Immature natural killer cell (primary cell): ENCODE results near the gene GIGYF1. TPM values are rescaled to one million over a fixed set of nuclear protein-coding genes. Genes with fewer than 3 reads are reported as not detected.

ENCODE experiments used
- DNase-seq, 3 donors: peaks; one replicate each; pipeline ENCODE4 v3.0.0; 2022; ENCODE audit warnings: mixed read lengths in 1 of 3
- H3K27ac Mint-ChIP-seq, 6 donors: one replicate each; pipeline ENCODE4 v1.8.0; 2020; ENCODE audit warnings: mixed read lengths in 6 of 6, mild to moderate bottlenecking in 5 of 6, inconsistent platforms in 4 of 6, moderate library complexity in 3 of 6
- H3K27me3 Mint-ChIP-seq, 3 donors: one replicate each; pipeline ENCODE4 v1.8.0; 2020 to 2021; ENCODE audit warnings: low read depth in 3 of 3, mild to moderate bottlenecking in 3 of 3, mixed read lengths in 3 of 3, moderate library complexity in 3 of 3, inconsistent platforms in 1 of 3
- H3K36me3 Mint-ChIP-seq, 3 donors: one replicate each; pipeline ENCODE4 v1.8.0; 2020; ENCODE audit warnings: mixed read lengths in 3 of 3, inconsistent platforms in 2 of 3, mild to moderate bottlenecking in 2 of 3
- H3K4me1 Mint-ChIP-seq, 2 donors: one replicate each; pipeline ENCODE4 v1.8.0; 2020; ENCODE audit warnings: inconsistent platforms in 2 of 2, mild to moderate bottlenecking in 2 of 2, mixed read lengths in 2 of 2, moderate library complexity in 1 of 2
- H3K4me3 Mint-ChIP-seq, 5 donors: one replicate each; pipeline ENCODE4 v1.8.0; 2020; ENCODE audit warnings: mild to moderate bottlenecking in 5 of 5, mixed read lengths in 5 of 5, inconsistent platforms in 3 of 5, moderate library complexity in 3 of 5
- H3K9me3 Mint-ChIP-seq, 6 donors: one replicate each; pipeline ENCODE4 v1.8.0; 2020; ENCODE audit warnings: mild to moderate bottlenecking in 6 of 6, mixed read lengths in 6 of 6, inconsistent platforms in 4 of 6, moderate library complexity in 3 of 6
- polyA plus RNA-seq, 3 donors: library from polyadenylated mRNA; unstranded; fragments of 300-500 nt; fragmentation: Illumina TruSeq; gene quantifications; one replicate each; pipeline ENCODE4 v1.2.3, GENCODE V29; 2021

Gene GIGYF1
- polyA plus RNA-seq, 3 donors from 2014 or later: 0.03 to 2.0 (median 0.47) TPM

DNA sequence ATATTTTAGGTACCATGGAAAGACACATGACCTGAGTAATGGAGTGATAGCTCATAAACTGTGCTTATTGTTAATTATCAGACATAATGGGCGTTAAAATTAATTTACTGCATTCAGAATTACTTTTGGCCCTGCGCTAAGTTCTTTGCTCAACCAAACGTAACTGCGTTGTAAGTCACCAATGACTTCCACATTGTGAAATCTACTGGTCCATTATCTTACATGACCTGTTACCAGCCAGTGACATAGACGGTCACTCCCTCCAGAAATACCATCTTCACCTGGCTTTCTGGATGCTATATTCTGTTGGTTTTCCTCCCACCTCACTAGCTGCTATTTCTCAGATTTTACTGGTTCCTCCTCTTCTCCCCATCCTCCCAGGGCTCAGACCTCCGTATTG, 5.0 kb upstream of the GIGYF1 start:
- Mint-ChIP-seq H3K4me3 (no peak overlapping the region), H3K9me3 (no peaks in the 10 kb centered on the region), H3K36me3 (no peaks in the 10 kb centered on the region), H3K27ac (no peak overlapping the region), H3K27me3 (peaks cover 5 to 16% (median 13%) of the 10 kb centered on the region in 3 donors), H3K4me1 (peaks cover 4 to 5% of the 10 kb centered on the region in 2 donors)
- no peak for DNase-seq

DNA sequence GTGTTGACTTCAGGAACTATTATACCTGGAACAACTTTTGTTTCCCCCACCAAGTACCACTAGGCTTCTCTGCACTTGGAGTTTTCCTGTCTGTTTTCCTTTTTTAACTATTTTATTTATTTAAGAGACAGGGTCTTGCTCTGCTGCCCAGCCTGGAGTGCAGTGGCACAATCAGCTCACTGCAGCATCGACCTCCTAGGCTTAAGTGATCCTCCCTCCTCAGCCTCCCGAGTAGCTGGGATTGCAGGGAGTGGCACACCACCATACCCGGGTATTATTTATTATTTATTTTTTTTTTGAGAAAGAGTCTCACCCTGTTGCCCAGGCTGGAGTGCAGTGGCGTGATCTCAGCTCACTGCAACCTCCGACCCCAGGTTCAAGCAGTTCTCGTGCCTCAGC, 2.1 kb upstream of the GIGYF1 start:
- H3K27me3 Mint-ChIP-seq: peaks cover 9 to 26% (median 19%) of the 10 kb centered on the region in 3 donors
- H3K4me3 Mint-ChIP-seq: peak overlapping the region in 4 of 5 donors; percentile 54 to 88 (median 75)
- DNase-seq: no peak
- peaks cover 25 to 28% of the 10 kb centered on the region in 2 donors for H3K4me1 Mint-ChIP-seq
- no peaks in the 10 kb centered on the region for H3K9me3 Mint-ChIP-seq
- peak overlapping the region in 4 of 6 donors; percentile 21 to 82 (median 60) for H3K27ac Mint-ChIP-seq
- H3K36me3 Mint-ChIP-seq: no peaks in the 10 kb centered on the region

DNA sequence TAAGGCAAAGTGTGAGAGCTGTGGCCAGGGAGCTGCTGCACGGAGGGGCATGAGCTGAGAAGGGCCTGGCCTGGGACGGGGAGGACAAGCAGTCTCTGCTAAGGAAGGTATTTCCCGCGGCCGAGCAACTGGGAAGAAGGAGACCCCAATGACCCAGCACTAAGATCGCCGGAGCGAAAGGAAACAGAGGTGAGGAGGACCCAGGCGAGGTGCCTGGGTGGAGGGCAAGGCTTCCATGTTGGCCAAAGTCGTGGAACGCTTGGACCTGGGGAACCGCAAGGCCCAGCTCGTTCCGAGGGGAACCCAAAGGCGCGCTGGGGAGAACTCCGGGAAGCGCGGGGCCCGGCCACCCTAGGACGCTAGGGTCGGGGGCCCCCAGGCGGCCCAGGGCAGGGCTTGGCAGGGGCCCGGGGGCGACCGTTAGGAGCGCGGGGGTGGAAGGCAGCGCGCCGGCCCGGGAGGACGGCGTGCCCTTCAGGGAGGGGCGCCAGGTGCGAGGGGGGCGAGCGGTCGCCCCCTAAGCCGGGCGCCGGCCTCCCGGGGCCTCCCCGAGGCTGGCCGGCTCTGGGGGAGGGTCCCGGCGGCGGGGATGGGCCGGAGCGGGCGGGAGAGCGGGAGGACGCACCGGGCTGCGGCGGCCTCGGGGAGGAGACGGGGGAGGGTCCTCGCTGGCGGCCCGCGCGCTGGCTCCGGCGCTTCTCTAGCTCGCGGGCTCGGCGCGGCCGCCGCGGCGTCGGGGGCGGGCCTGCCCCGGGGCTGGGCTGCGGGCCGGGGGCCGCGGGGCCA, 545 bp downstream of the GIGYF1 start:
- H3K27me3 Mint-ChIP-seq: peaks cover 10 to 20% (median 17%) of the 10 kb centered on the region in 3 donors
- no peaks in the 10 kb centered on the region for H3K9me3 Mint-ChIP-seq
- peaks cover 34 to 47% of the 10 kb centered on the region in 2 donors for H3K4me1 Mint-ChIP-seq
- H3K4me3 Mint-ChIP-seq: peak overlapping the region; percentile 90 to 96 (median 94)
- no peaks in the 10 kb centered on the region for H3K36me3 Mint-ChIP-seq
- no peak for DNase-seq
- H3K27ac Mint-ChIP-seq: peak overlapping the region; percentile 85 to 97 (median 92)

DNA sequence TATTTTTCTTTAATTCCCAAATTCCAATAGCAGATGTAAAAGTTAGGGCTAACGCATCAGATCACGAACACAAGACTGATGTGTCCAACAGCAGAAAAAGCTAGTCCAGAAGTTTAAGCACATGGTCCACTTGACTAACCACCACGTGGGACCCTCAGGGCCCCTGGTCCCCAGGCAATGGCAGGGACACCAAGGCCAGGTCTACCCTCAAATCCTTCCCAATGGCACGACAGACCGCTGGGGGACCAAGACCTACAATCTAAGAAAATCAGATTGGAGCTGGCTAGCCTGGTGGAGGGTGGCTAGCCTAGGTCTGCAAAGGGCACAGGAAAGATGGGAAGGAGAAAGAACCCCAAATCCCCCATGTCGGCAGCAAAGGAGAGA, 1.5 kb downstream of the GIGYF1 start:
- DNase-seq: no peak
- Mint-ChIP-seq H3K36me3 (no peaks in the 10 kb centered on the region), H3K27me3 (peaks cover 9 to 20% (median 17%) of the 10 kb centered on the region in 3 donors), H3K9me3 (no peaks in the 10 kb centered on the region), H3K4me1 (peaks cover 34 to 47% of the 10 kb centered on the region in 2 donors), H3K4me3 (peak overlapping the region; percentile 90 to 96 (median 94)), H3K27ac (peak overlapping the region; percentile 85 to 97 (median 92))

DNA sequence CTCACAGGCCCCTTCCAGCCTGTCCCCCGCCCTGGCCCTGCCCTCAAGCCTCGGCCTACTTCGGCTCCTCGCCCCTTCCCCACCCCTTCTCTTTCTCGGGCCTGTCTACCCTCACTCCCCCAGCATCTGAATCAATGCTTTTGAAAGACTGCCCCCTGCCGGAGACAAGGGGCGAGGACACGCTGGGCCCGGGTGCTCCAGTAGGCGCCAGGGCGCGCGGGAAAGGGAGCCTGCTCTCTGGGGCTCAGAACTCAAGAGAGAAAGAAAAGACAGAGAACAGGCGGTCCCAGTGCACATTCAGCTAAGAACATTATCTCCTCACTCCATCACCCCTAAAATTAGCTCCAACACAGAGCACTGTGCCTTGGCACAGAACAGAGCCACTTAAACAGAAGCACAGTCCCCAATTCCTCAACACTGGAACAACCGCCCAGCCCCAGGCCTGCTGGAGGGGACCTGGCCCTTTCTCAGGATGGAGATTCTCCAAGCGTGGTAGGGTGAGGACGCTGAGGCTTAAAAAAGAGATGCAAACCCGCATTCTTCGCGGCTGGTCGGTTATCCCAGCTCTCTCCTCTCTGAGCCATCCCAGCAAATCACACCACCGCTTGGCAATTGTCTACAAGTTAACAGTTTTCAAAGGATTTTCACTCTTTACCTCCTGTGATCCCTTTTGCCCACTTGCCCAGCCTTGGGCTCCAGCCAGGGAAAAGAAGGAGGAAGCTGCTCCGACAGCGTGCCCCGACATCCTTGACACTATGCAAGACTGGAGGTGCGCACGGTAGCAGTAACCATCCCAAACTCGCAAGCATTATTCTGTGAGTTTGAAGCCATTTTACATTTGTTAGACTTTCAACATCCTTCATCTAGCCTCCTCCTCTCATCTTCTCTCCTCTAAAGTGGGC, 2.1 kb downstream of the GIGYF1 start:
- H3K36me3 Mint-ChIP-seq: no peaks in the 10 kb centered on the region
- H3K4me1 Mint-ChIP-seq: peaks cover 34 to 47% of the 10 kb centered on the region in 2 donors
- peaks cover 10 to 20% (median 17%) of the 10 kb centered on the region in 3 donors for H3K27me3 Mint-ChIP-seq
- peak overlapping the region in 5 of 6 donors; percentile 85 to 93 (median 91) for H3K27ac Mint-ChIP-seq
- H3K9me3 Mint-ChIP-seq: no peaks in the 10 kb centered on the region
- H3K4me3 Mint-ChIP-seq: peak overlapping the region; percentile 90 to 96 (median 94)
- peak; percentile 71 to 75 (median 72) for DNase-seq

DNA sequence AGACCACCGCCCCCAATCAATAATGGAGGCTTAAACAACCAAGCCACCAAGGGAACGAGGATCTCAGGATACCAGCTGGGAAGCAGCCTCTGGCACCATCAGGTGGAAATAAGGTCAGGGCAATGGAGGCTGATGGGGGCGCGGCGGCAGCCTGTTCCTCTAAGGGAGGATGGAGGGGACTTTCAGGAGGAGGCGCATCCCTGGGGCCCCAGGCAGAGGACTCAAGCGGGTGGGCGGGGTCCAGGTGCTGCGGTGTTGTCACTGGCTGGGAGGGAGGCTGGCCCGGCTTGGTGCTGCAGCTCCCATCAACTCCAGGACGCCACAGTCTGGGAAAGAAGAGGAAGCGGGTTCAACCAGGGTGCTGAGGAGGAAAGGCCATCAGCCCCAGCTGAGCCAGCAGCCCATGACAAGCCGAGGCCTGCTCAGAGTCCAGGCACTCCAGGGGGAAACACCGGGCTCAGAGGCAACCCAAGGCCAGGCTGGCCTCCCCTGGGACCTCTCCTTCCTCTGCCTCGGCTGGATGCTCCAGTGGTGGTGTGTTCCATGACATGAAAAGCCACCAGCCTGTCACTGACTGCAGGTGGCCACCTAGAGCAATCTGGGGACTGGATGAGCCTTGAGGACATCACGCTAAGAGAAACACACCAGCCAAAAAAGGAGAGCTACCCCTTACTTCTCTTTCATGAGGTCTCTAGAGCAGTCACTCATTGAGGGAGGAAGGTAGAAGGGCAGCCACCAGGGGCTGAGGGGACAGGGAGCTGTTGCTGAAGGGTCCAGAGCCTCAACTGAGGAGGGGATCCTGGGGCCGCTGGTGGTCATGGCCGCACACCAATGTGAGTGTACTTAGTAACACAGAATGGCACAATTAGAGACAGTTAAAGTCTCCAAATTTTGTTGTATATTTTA, 4.6 kb downstream of the GIGYF1 start:
- Mint-ChIP-seq H3K4me3 (no peak overlapping the region), H3K27me3 (peaks cover 7 to 9% (median 8%) of the 10 kb centered on the region in 3 donors), H3K36me3 (peaks cover 0 to 5% (median 0%) of the 10 kb centered on the region in 3 donors), H3K9me3 (no peaks in the 10 kb centered on the region), H3K4me1 (peaks cover 29 to 42% of the 10 kb centered on the region in 2 donors), H3K27ac (no peak overlapping the region)
- no peak for DNase-seq

DNA sequence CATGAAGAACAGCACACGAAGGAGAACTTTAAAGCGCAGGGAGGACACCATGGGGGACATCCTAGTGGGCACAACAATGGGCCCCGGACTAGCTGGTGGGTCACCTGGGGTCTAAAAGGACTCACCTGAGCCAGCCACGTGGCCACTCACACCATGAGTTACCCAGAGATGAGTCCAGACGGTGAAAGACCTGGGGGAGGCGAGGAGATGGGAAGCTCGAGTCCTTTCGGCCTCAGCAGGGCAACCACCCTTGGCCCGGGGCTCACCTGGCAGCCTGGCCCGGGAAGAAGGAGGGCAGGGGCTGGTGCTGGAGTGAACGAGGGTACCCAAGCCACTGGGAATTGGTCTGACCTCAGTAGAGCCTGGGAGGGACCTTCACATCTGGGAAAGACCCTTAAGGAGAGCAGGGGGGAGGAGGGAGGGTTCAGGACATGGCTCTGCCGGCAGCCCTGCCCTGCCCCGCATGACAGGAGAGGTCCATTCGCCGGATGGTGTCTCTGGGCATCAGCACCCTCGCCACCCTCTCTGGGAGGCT, 5.7 kb downstream of the GIGYF1 start:
- Mint-ChIP-seq H3K9me3 (no peaks in the 10 kb centered on the region), H3K36me3 (peaks cover 0 to 5% (median 0%) of the 10 kb centered on the region in 3 donors), H3K4me1 (peaks cover 29 to 42% of the 10 kb centered on the region in 2 donors), H3K27ac (no peak overlapping the region), H3K27me3 (peaks cover 6 to 9% (median 8%) of the 10 kb centered on the region in 3 donors), H3K4me3 (no peak overlapping the region)
- no peak for DNase-seq

DNA sequence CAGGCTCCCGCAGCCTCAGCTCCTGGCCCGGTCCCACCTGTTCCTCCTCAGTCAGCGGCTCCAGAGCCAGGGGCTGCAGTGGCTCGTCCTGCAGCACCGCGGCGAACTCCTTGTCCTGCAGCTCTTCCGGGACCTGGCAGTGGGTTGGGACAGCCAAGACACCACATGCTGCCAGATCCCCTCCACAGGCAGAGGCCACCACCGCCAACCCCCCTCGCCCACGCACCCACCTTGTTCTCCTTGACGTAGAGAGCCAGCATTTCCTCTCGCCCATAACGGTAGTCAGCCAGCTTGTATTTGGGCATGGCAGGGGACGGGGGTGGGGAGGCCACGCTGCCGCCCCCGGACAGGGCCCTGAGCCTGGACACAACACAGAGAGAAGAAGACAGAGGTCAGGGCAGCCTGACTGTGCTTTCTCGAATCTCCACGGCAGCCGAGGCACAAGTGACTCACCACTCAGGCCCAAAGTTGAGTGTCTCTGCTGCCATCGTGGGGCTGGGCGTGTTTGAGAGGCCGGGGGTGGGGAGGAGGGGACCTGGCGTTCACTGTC, 6.2 kb downstream of the GIGYF1 start:
- H3K4me3 Mint-ChIP-seq: no peak overlapping the region
- peaks cover under 1 to 6% (median 3%) of the 10 kb centered on the region in 3 donors for H3K27me3 Mint-ChIP-seq
- peaks cover 24 to 36% of the 10 kb centered on the region in 2 donors for H3K4me1 Mint-ChIP-seq
- no peak for DNase-seq
- no peak overlapping the region for H3K27ac Mint-ChIP-seq
- H3K36me3 Mint-ChIP-seq: peaks cover 0 to 5% (median 0%) of the 10 kb centered on the region in 3 donors
- H3K9me3 Mint-ChIP-seq: no peaks in the 10 kb centered on the region

DNA sequence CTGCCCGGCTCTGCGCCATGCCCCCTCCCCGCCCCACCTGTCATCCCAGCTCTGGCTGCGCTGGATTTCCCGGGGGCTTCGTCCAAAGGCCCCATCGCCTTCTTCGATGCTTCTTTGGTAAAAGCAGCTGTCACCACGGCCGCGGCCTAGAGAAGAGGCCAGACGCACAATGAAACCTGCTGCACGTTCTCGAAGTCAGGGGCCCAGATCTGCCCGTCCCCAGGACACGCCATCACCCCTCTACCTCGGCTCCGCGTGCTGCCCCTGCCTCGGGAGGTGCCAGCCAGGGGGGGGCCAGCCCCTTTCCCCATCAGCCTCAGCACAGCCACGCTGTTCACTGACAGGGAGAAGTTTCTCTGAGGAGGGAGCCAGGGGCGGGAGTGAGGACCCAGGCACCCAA, 6.8 kb downstream of the GIGYF1 start:
- H3K27me3 Mint-ChIP-seq: peaks cover 1 to 6% (median 2%) of the 10 kb centered on the region in 3 donors
- no peaks in the 10 kb centered on the region for H3K9me3 Mint-ChIP-seq
- no peak for DNase-seq
- no peak overlapping the region for H3K27ac Mint-ChIP-seq
- H3K4me3 Mint-ChIP-seq: no peak overlapping the region
- H3K36me3 Mint-ChIP-seq: peaks cover 0 to 5% (median 0%) of the 10 kb centered on the region in 3 donors
- H3K4me1 Mint-ChIP-seq: peaks cover 18 to 30% of the 10 kb centered on the region in 2 donors

DNA sequence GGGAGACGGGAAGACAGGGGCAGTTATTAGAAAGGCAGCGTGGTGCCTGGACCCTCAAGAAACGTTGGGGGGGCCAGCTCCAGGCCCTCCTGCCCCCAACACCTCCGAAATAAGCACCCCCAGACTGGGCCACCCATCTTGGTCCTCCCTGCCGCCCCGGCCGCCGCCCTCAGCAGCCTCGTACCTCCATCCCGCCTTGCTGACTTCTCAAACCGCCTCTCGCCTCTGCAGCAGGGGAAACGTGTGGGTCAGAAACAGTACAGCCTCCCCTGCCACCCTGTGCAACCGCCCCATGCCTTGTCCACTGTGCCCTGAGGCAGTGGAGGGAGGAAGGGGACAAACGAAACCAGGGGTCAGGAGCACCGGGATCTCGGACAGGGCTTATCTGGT, 7.2 kb downstream of the GIGYF1 start:
- Mint-ChIP-seq H3K27me3 (peaks cover 0 to 6% (median 1%) of the 10 kb centered on the region in 3 donors), H3K9me3 (no peaks in the 10 kb centered on the region), H3K27ac (no peak overlapping the region), H3K4me3 (no peak overlapping the region), H3K36me3 (peaks cover 0 to 5% (median 0%) of the 10 kb centered on the region in 3 donors), H3K4me1 (peaks cover 13 to 26% of the 10 kb centered on the region in 2 donors)
- DNase-seq: no peak

DNA sequence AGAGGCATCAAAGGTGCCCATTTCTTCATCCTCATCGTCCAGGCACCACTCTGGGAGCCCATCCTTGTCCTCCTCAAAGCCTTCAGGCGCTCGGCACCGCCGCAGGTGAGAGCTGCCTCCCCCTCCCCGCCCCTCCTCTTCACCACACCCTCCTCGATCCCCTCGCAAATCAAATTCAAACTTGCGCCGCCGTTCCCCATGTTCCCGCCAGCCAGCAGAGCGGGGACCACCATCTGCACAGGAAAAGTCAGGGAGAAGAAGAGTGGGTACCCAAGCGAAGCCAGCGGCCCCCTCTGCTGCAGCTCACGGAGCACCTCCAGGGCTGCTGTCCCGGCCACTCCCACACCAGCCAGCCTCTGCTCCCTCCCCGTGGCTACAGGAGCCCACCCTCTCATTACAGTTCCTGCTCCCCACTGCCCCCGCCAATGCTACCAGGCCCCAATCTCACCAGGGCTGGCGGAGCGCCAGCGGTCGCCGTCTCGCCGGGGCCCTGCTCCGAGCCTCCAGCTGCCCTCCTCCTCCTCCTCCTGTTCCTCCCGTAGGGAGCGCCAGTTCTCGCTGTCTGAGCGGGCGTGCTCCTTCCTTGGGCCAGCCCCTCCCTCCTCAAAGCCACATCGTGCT, 7.7 kb downstream of the GIGYF1 start:
- Mint-ChIP-seq H3K4me3 (no peak overlapping the region), H3K36me3 (peaks cover 0 to 5% (median 0%) of the 10 kb centered on the region in 3 donors), H3K27me3 (peaks cover 0 to 4% (median 1%) of the 10 kb centered on the region in 3 donors), H3K27ac (no peak overlapping the region), H3K4me1 (peaks cover 12 to 21% of the 10 kb centered on the region in 2 donors), H3K9me3 (no peaks in the 10 kb centered on the region)
- DNase-seq: no peak

DNA sequence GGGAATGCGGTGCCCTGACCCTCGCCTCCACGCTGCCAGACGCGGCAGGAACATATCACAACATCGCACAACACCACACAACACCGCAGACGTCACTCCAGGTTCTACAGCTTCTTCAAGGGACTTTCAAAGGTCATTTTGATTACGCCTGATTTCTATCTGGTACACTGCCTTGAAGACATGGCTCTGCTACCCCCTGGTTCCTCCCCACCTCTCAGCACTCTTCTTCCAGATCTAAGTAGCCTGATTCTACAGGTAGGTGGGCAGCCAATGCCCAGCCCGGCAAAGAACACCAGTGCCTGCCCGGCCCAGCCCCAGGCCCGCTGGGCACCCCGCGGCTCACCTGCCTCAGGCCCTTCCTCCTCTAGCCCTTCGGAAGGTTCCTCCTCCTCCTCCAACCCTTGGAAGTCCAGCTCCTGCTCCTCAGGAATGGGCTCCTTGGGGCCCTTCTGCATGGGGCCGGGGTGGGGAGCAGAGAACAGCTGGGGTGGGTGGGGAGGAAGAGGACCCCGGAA, 8.4 kb downstream of the GIGYF1 start:
- Mint-ChIP-seq H3K27ac (peak overlapping the region in 1 of 6 donors; percentile 45), H3K9me3 (no peaks in the 10 kb centered on the region), H3K4me3 (no peak overlapping the region), H3K36me3 (peaks cover 0 to 5% (median 0%) of the 10 kb centered on the region in 3 donors), H3K27me3 (peaks cover 0 to 4% (median 1%) of the 10 kb centered on the region in 3 donors), H3K4me1 (peaks cover 11 to 18% of the 10 kb centered on the region in 2 donors)
- no peak for DNase-seq
